H1 (cell line): Measurements from ENCODE around the gene FGF3. TPM values are rescaled to one million over a fixed set of nuclear protein-coding genes. Genes with fewer than 3 reads are reported as not detected.

Experiments used
- CTCF ChIA-PET: fragments of 300-600 bp; sonication (Branson Sonifier 250); formaldehyde crosslinking; loops from one replicate; lab custom pipeline; 2021; ENCODE audit not compliant: partially characterized antibody; lab: Charles Lee
- POLR2A ChIA-PET: fragments of 300-600 bp; sonication (Branson Sonifier 250); formaldehyde crosslinking; loops from one replicate; lab custom pipeline; 2021; ENCODE audit warnings: inconsistent platforms; ENCODE audit not compliant: partially characterized antibody; lab: Charles Lee
- DNase-seq, 2 experiments: peaks; one replicate each; pipeline versions ENCODE4 v3.0.0 to v3.0.0-alpha.2; 2010 to 2022; ENCODE audit warnings: low spot score in 2 of 2, low read depth in 1 of 2, mixed read lengths in 1 of 2
- FAIRE-seq: peaks from 2 replicates; lab custom pipeline; 2011; peaks lifted over from hg19 to GRCh38; lab: Jason Lieb, UNC
- H2AFZ ChIP-seq: 2 replicates; pipeline ENCODE4 v1.8.1; 2012; ENCODE audit warnings: low read length, inconsistent platforms
- H2AK5ac ChIP-seq: 2 replicates; pipeline ENCODE4 v1.6.1; 2013; ENCODE audit warnings: low read depth, low read length
- H2BK120ac ChIP-seq: replicated peaks from 2 replicates; pipeline ENCODE3; 2013; ENCODE audit warnings: low read depth, low read length, inconsistent platforms
- H2BK12ac ChIP-seq: 2 replicates; pipeline ENCODE4 v1.6.1; 2013; ENCODE audit warnings: low read depth, low read length
- H2BK15ac ChIP-seq: 2 replicates; pipeline ENCODE4 v1.6.1; 2013; ENCODE audit warnings: low read length
- H2BK20ac ChIP-seq: 2 replicates; pipeline ENCODE4 v1.6.1; 2013; ENCODE audit warnings: low read length
- H2BK5ac ChIP-seq: 2 replicates; pipeline ENCODE4 v1.6.1; 2013; ENCODE audit warnings: low read depth, low read length
- H3K14ac ChIP-seq: 2 replicates; pipeline ENCODE4 v1.6.1; 2013; ENCODE audit warnings: inconsistent platforms; ENCODE audit not compliant: insufficient read length
- H3K18ac ChIP-seq: 2 replicates; pipeline ENCODE4 v1.6.1; 2013; ENCODE audit warnings: low read length; ENCODE audit errors: extremely low read depth
- H3K23ac ChIP-seq: 2 replicates; pipeline ENCODE4 v1.6.1; 2013; ENCODE audit warnings: inconsistent platforms; ENCODE audit not compliant: insufficient read length
- H3K23me2 ChIP-seq: 2 replicates; pipeline ENCODE4 v1.6.1; 2013; ENCODE audit warnings: low read depth, low read length
- H3K27ac ChIP-seq: 2 replicates; pipeline ENCODE4 v1.6.1; 2011; ENCODE audit warnings: low read depth, low read length, inconsistent platforms
- H3K27me3 ChIP-seq, 4 experiments: replicated peaks in 1 of 4; 1 replicate in 1 of 4; 2 replicates in 3 of 4; pipeline versions ENCODE4 v1.6.1 to v1.8.1; 2011 to 2013; ENCODE audit warnings: low read length in 3 of 4, mild to moderate bottlenecking in 3 of 4, inconsistent platforms in 2 of 4, mixed read lengths in 2 of 4, moderate library complexity in 1 of 4; ENCODE audit not compliant: control insufficient read depth in 3 of 4, insufficient read depth in 3 of 4; ENCODE audit errors: extremely low read depth in 1 of 4
- H3K36me3 ChIP-seq, 4 experiments: 2 replicates each; pipeline versions ENCODE4 v1.6.1 to v1.8.1; 2011 to 2013; ENCODE audit warnings: mild to moderate bottlenecking in 4 of 4, low read length in 3 of 4, moderate library complexity in 2 of 4, control low read depth in 1 of 4, inconsistent platforms in 1 of 4; ENCODE audit not compliant: insufficient read depth in 4 of 4, control insufficient read depth in 2 of 4
- H3K4ac ChIP-seq: replicated peaks from 2 replicates; pipeline ENCODE3; 2013; ENCODE audit warnings: low read length, low read depth, mixed read lengths, inconsistent platforms; ENCODE audit not compliant: insufficient read length
- H3K4me1 ChIP-seq, 4 experiments: replicated peaks in 1 of 4; 1 replicate in 1 of 4; 2 replicates in 3 of 4; pipeline versions ENCODE4 v1.6.1 to v1.8.1; 2011 to 2013; ENCODE audit warnings: low read length in 3 of 4, inconsistent platforms in 2 of 4, mixed read lengths in 1 of 4; ENCODE audit not compliant: insufficient read depth in 4 of 4, control insufficient read depth in 3 of 4
- H3K4me2 ChIP-seq, 2 experiments: 2 replicates each; pipeline versions ENCODE4 v1.6.1 to v1.8.1; 2011 to 2013; ENCODE audit warnings: low read depth in 2 of 2, low read length in 2 of 2, control low read depth in 1 of 2, inconsistent platforms in 1 of 2, mild to moderate bottlenecking in 1 of 2; ENCODE audit not compliant: insufficient read depth in 1 of 2
- H3K4me3 ChIP-seq, 4 experiments: fragments of 200-600, 300-600 bp in 1 of 4; sonication (generic), shearing (Covaris generic), sonication (Bioruptor Twin) in 1 of 4; 2 replicates each; pipeline versions ENCODE4 v1.5.1 to v1.8.1; 2011 to 2016; ENCODE audit warnings: low read length in 4 of 4, low read depth in 3 of 4, control low read depth in 2 of 4, inconsistent platforms in 2 of 4, mild to moderate bottlenecking in 2 of 4, mixed read lengths in 1 of 4, moderate library complexity in 1 of 4; ENCODE audit not compliant: insufficient read depth in 2 of 4; ENCODE audit errors: extremely low read depth in 1 of 4
- H3K56ac ChIP-seq: replicated peaks from 2 replicates; pipeline ENCODE3; 2013; ENCODE audit warnings: low read depth, mild to moderate bottlenecking, mixed read lengths, low read length, inconsistent platforms; ENCODE audit not compliant: insufficient read length
- H3K79me1 ChIP-seq: 2 replicates; pipeline ENCODE4 v1.6.1; 2013; ENCODE audit warnings: low read depth, low read length, control low read depth
- H3K79me2 ChIP-seq, 2 experiments: 2 replicates each; pipeline versions ENCODE4 v1.6.1 to v1.8.1; 2012 to 2013; ENCODE audit warnings: low read length in 2 of 2, mild to moderate bottlenecking in 2 of 2, inconsistent platforms in 1 of 2; ENCODE audit not compliant: insufficient read depth in 2 of 2, control insufficient read depth in 1 of 2
- H3K9ac ChIP-seq, 4 experiments: replicated peaks in 1 of 4; 1 replicate in 1 of 4; 2 replicates in 3 of 4; pipeline versions ENCODE4 v1.6.1 to v1.8.1; 2011 to 2013; ENCODE audit warnings: low read depth in 3 of 4, low read length in 3 of 4, control low read depth in 2 of 4, mild to moderate bottlenecking in 2 of 4, moderate library complexity in 2 of 4, inconsistent platforms in 1 of 4; ENCODE audit errors: extremely low read depth in 1 of 4
- H3K9me3 ChIP-seq, 2 experiments: 2 replicates each; pipeline versions ENCODE4 v1.6.1 to v1.8.1; 2012 to 2013; ENCODE audit warnings: mild to moderate bottlenecking in 2 of 2, moderate library complexity in 2 of 2, control low read depth in 1 of 2, inconsistent platforms in 1 of 2, low read depth in 1 of 2, low read length in 1 of 2, mixed read lengths in 1 of 2; ENCODE audit not compliant: insufficient read depth in 2 of 2
- H4K20me1 ChIP-seq, 2 experiments: replicated peaks in 1 of 2; 2 replicates each; pipeline versions ENCODE3 to v1.8.1; 2011 to 2013; ENCODE audit warnings: inconsistent platforms in 2 of 2, low read length in 2 of 2, mild to moderate bottlenecking in 1 of 2; ENCODE audit not compliant: insufficient read depth in 2 of 2, control insufficient read depth in 1 of 2
- H4K5ac ChIP-seq: 2 replicates; pipeline ENCODE4 v1.6.1; 2013; ENCODE audit warnings: low read length, low read depth, mixed read lengths, inconsistent platforms; ENCODE audit not compliant: insufficient read length
- H4K8ac ChIP-seq: 2 replicates; pipeline ENCODE4 v1.8.0; 2013; ENCODE audit warnings: mild to moderate bottlenecking, moderate library complexity, low read length, inconsistent platforms; ENCODE audit not compliant: insufficient read depth; ENCODE audit errors: extremely low read depth
- H4K91ac ChIP-seq: replicated peaks from 2 replicates; pipeline ENCODE3; 2013; ENCODE audit warnings: low read length, mixed read lengths, inconsistent platforms; ENCODE audit not compliant: insufficient read length
- ATF3 ChIP-seq: IDR thresholded peaks from 2 replicates; pipeline ENCODE4 v1.6.1; 2011; ENCODE audit warnings: low read depth, mild to moderate bottlenecking, low read length; ENCODE audit not compliant: insufficient read depth
- WGBS, 2 experiments: shearing (Covaris generic) in 1 of 2; methylation state at CpG; one replicate each; pipeline versions ENCODE4 v1.1.6 to v1.1.7; 2013 to 2015; ENCODE audit warnings: low lambda C conversion rate in 2 of 2, mixed read lengths in 2 of 2, inconsistent platforms in 1 of 2, low coverage in 1 of 2, missing lambda C conversion rate in 1 of 2; ENCODE audit not compliant: insufficient replicate concordance in 2 of 2, insufficient coverage in 1 of 2, insufficient read length in 1 of 2; ENCODE audit errors: extremely low coverage in 1 of 2, missing lambda C conversion rate in 1 of 2; 5-methylcytosine and 5-hydroxymethylcytosine counted together
- polyA plus RNA-seq, 7 experiments: library from polyadenylated mRNA; depleted of rRNA in 3 of 7; stranded (reverse) in 5 of 7; unstranded in 2 of 7; fragments of >200 nt in 5 of 7; fragments of 200-250 nt in 2 of 7; gene quantifications; 1 replicate in 5 of 7; 2 replicates in 1 of 7; 4 replicates in 1 of 7; pipeline versions ENCODE4 v1.2.1 to v1.2.3, GENCODE V29; 2011 to 2013; ENCODE audit warnings: missing spikeins in 2 of 7, mixed read lengths in 2 of 7
- total RNA-seq: library from RNA; stranded (reverse); fragmentation: NEBNext Ultra II Directional; extraction: Animal tissue kit (Norgen Biotek cat#: 25700); gene quantifications from 2 replicates; pipeline ENCODE4 v1.2.1, GENCODE V29; 2021

FGF3 gene
- total and polyA plus RNA-seq, 2 of the 8 experiments (the other 6 are each of a cell fraction or from before 2014, with no cell fraction given): not detected

GRCh38 chr11:69803022-69803421 lies 16.2 kb downstream of the FGF3 start:
- Histone ChIP-seq H4K20me1 (peaks cover 0 to 7% of the 10 kb centered on the region in 2 experiments), H2BK120ac (no peak overlapping the region), H3K56ac (no peak overlapping the region), H4K8ac (no peak overlapping the region), H4K91ac (no peak overlapping the region), H3K23me2 (peaks cover 9% of the 10 kb centered on the region; the same call in 1 of the 2 replicates), H3K23ac (no peak overlapping the region), H3K36me3 (no peaks in the 10 kb centered on the region), H3K4me1 (peaks cover 0 to 5% (median 0%) of the 10 kb centered on the region in 4 experiments; a peak in 3 of 7 replicates), H2BK12ac (no peak overlapping the region), H4K5ac (no peak overlapping the region), H2BK15ac (no peak overlapping the region), H3K9ac (no peak overlapping the region), H3K4me2 (no peak overlapping the region), H3K4ac (no peak overlapping the region), H2BK20ac (no peak overlapping the region), H3K27me3 (peaks cover 0 to 3% (median 1%) of the 10 kb centered on the region in 4 experiments; a peak in 2 of 7 replicates), H3K79me2 (no peaks in the 10 kb centered on the region), H3K27ac (no peak overlapping the region), H3K4me3 (no peak overlapping the region), H2BK5ac (no peak overlapping the region), H2AFZ (no peak overlapping the region), H3K18ac (no peak overlapping the region), H3K14ac (no peak overlapping the region), H2AK5ac (peak overlapping the region; percentile 24; the same call in 1 of the 2 replicates), H3K9me3 (peaks cover 4 to 5% of the 10 kb centered on the region in 2 experiments; a peak in 3 of 4 replicates), H3K79me1 (no peaks in the 10 kb centered on the region)
- FAIRE-seq (no peak), DNase-seq (no peak)
- POLR2A ChIA-PET: no interaction called here
- CTCF ChIA-PET: interaction anchor here (0.6 kb wide), 2 partner anchors 37 to 61 kb away, joined by 3 read pairs; no protein-coding TSS in a partner anchor
- 77% methylated on average over 2 of the region's 2 CpGs; no CpG with 5 or more reads in 1 of the 2 experiments for WGBS, 2 experiments
- no peak for TF ChIP-seq ATF3
